H9 (cell line): ENCODE results near the gene SPIN1. TPM values are rescaled to one million over a fixed set of nuclear protein-coding genes. Genes with fewer than 3 reads are reported as not detected.

ENCODE experiments used
- DNase-seq: peaks from one replicate; pipeline ENCODE4 v3.0.0-alpha.2; 2017
- H2AFZ ChIP-seq: one replicate; pipeline ENCODE4 v1.6.1; 2013; ENCODE audit warnings: mild to moderate bottlenecking, low read length, control low read depth, moderate library complexity
- H2AK5ac ChIP-seq: 2 replicates; pipeline ENCODE4 v1.6.1; 2013; ENCODE audit warnings: low read length, control low read depth, mixed read lengths; ENCODE audit not compliant: insufficient read length
- H2BK120ac ChIP-seq: one replicate; pipeline ENCODE4 v1.6.1; 2013; ENCODE audit warnings: low read depth, mild to moderate bottlenecking, low read length, control low read depth, inconsistent platforms; ENCODE audit not compliant: poor library complexity, severe bottlenecking
- H2BK12ac ChIP-seq: 2 replicates; pipeline ENCODE4 v1.6.1; 2013; ENCODE audit warnings: low read length, control low read depth, mixed read lengths, low read depth; ENCODE audit not compliant: insufficient read length
- H2BK15ac ChIP-seq: 2 replicates; pipeline ENCODE4 v1.6.1; 2013; ENCODE audit warnings: low read depth, low read length, control low read depth
- H2BK20ac ChIP-seq: one replicate; pipeline ENCODE4 v1.6.1; 2013; ENCODE audit warnings: low read depth, mild to moderate bottlenecking, low read length, control low read depth, inconsistent platforms; ENCODE audit not compliant: poor library complexity, severe bottlenecking
- H2BK5ac ChIP-seq: 2 replicates; pipeline ENCODE4 v1.6.1; 2013; ENCODE audit warnings: low read length, control low read depth, mixed read lengths; ENCODE audit not compliant: insufficient read length
- H3K14ac ChIP-seq: 2 replicates; pipeline ENCODE4 v1.6.1; 2013; ENCODE audit warnings: low read length, control low read depth; ENCODE audit not compliant: insufficient read depth
- H3K18ac ChIP-seq: 2 replicates; pipeline ENCODE4 v1.6.1; 2013; ENCODE audit warnings: low read depth, mild to moderate bottlenecking, mixed read lengths, low read length, control low read depth; ENCODE audit not compliant: insufficient read length
- H3K23ac ChIP-seq: 2 replicates; pipeline ENCODE4 v1.6.1; 2013; ENCODE audit warnings: low read length, control low read depth, mixed read lengths, low read depth; ENCODE audit not compliant: insufficient read length
- H3K23me2 ChIP-seq: 2 replicates; pipeline ENCODE4 v1.6.1; 2013; ENCODE audit warnings: low read depth, mild to moderate bottlenecking, mixed read lengths, low read length, control low read depth; ENCODE audit not compliant: insufficient read length, poor library complexity, severe bottlenecking
- H3K27ac ChIP-seq: 2 replicates; pipeline ENCODE4 v1.5.1; 2013; ENCODE audit warnings: low read length, control low read depth, mixed read lengths, low read depth; ENCODE audit not compliant: insufficient read length
- H3K27me3 ChIP-seq: 2 replicates; pipeline ENCODE4 v1.6.1; 2013; ENCODE audit warnings: low read length, control low read depth, inconsistent platforms; ENCODE audit not compliant: insufficient read depth
- H3K4ac ChIP-seq: 2 replicates; pipeline ENCODE4 v1.6.1; 2013; ENCODE audit warnings: low read depth, mild to moderate bottlenecking, control low read depth, inconsistent platforms, low read length, moderate library complexity
- H3K4me1 ChIP-seq: 2 replicates; pipeline ENCODE4 v1.6.1; 2013; ENCODE audit warnings: low read length, control low read depth, inconsistent platforms; ENCODE audit not compliant: insufficient read depth
- H3K4me2 ChIP-seq: 2 replicates; pipeline ENCODE4 v1.6.1; 2013; ENCODE audit warnings: low read length, control low read depth, mixed read lengths; ENCODE audit not compliant: insufficient read length, insufficient read depth
- H3K56ac ChIP-seq: 2 replicates; pipeline ENCODE4 v1.6.1; 2013; ENCODE audit warnings: low read depth, mild to moderate bottlenecking, mixed read lengths, low read length, control low read depth; ENCODE audit not compliant: insufficient read length
- H3K79me1 ChIP-seq: 2 replicates; pipeline ENCODE4 v1.6.1; 2013; ENCODE audit warnings: low read depth, mild to moderate bottlenecking, moderate library complexity, low read length, control low read depth, inconsistent platforms; ENCODE audit not compliant: insufficient read depth, poor library complexity, severe bottlenecking
- H3K79me2 ChIP-seq: 2 replicates; pipeline ENCODE4 v1.6.1; 2013; ENCODE audit warnings: low read length, control low read depth, inconsistent platforms; ENCODE audit not compliant: insufficient read depth
- H3K9ac ChIP-seq: 2 replicates; pipeline ENCODE4 v1.6.1; 2013; ENCODE audit warnings: low read length, control low read depth, mixed read lengths; ENCODE audit not compliant: insufficient read length; ENCODE audit errors: extremely low read depth
- H3K9me3 ChIP-seq: one replicate; pipeline ENCODE4 v1.6.1; 2013; ENCODE audit warnings: low read depth, low read length, inconsistent platforms; ENCODE audit not compliant: control insufficient read depth
- H3T11ph ChIP-seq: one replicate; pipeline ENCODE4 v1.6.1; 2013; ENCODE audit warnings: mild to moderate bottlenecking, low read length, control low read depth, inconsistent platforms
- H4K20me1 ChIP-seq: one replicate; pipeline ENCODE4 v1.6.1; 2013; ENCODE audit not compliant: control insufficient read depth, insufficient read length, insufficient read depth
- H4K5ac ChIP-seq: 2 replicates; pipeline ENCODE4 v1.6.1; 2013; ENCODE audit warnings: low read depth, mild to moderate bottlenecking, mixed read lengths, low read length, control low read depth; ENCODE audit not compliant: insufficient read length
- H4K8ac ChIP-seq: replicated peaks from 2 replicates; pipeline ENCODE4 v1.6.1; 2013; ENCODE audit warnings: low read length, control low read depth, mixed read lengths, low read depth; ENCODE audit not compliant: insufficient read length
- H4K91ac ChIP-seq: 2 replicates; pipeline ENCODE4 v1.6.1; 2013; ENCODE audit warnings: low read depth, mild to moderate bottlenecking, moderate library complexity, mixed read lengths, low read length, control low read depth; ENCODE audit not compliant: insufficient read length
- H3K27ac Mint-ChIP-seq, 3 experiments: 2 replicates in 2 of 3; 3 replicates in 1 of 3; pipeline ENCODE4 v1.8.0; 2020 to 2021; ENCODE audit warnings: mixed read lengths in 3 of 3, mild to moderate bottlenecking in 1 of 3, moderate library complexity in 1 of 3
- H3K27me3 Mint-ChIP-seq: 2 replicates; pipeline ENCODE4 v1.8.0; 2021; ENCODE audit warnings: low read depth, mild to moderate bottlenecking, moderate library complexity, mixed read lengths
- H3K36me3 Mint-ChIP-seq, 3 experiments: 2 replicates in 2 of 3; 3 replicates in 1 of 3; pipeline ENCODE4 v1.8.0; 2020 to 2021; ENCODE audit warnings: low read depth in 3 of 3, mixed read lengths in 3 of 3; ENCODE audit not compliant: insufficient read depth in 1 of 3
- H3K4me1 Mint-ChIP-seq, 2 experiments: 2 replicates each; pipeline ENCODE4 v1.8.0; 2020; ENCODE audit warnings: mixed read lengths in 2 of 2
- H3K4me3 Mint-ChIP-seq, 2 experiments: 2 replicates in 1 of 2; 3 replicates in 1 of 2; pipeline ENCODE4 v1.8.0; 2020 to 2021; ENCODE audit warnings: mild to moderate bottlenecking in 2 of 2, mixed read lengths in 2 of 2, moderate library complexity in 1 of 2
- H3K9me3 Mint-ChIP-seq, 2 experiments: 2 replicates in 1 of 2; 3 replicates in 1 of 2; pipeline ENCODE4 v1.8.0; 2020; ENCODE audit warnings: mild to moderate bottlenecking in 2 of 2, mixed read lengths in 2 of 2, moderate library complexity in 1 of 2
- WGBS: extraction: QIAGEN DNeasy Blood & Tissue Kit; methylation state at CpG from one replicate; pipeline ENCODE4 v1.1.7; 2013; ENCODE audit warnings: missing lambda C conversion rate, low lambda C conversion rate, mixed read lengths; ENCODE audit not compliant: insufficient read length; ENCODE audit errors: extremely low coverage; 5-methylcytosine and 5-hydroxymethylcytosine counted together
- total RNA-seq: library from RNA; stranded (reverse); gene quantifications from 2 replicates; pipeline ENCODE4 v1.2.1, GENCODE V29; 2021
- TF ChIP-seq, protein P1 (sequence below): fragments of 200-600 bp; sonication (generic); conservative IDR thresholded peaks from 3 replicates; pipeline ENCODE4 v1.8.0; 2021; ENCODE audit warnings: antibody characterized with exemption, mild to moderate bottlenecking

Gene SPIN1
- total RNA-seq, 1 experiment from 2014 or later, result 136 TPM

DNA sequence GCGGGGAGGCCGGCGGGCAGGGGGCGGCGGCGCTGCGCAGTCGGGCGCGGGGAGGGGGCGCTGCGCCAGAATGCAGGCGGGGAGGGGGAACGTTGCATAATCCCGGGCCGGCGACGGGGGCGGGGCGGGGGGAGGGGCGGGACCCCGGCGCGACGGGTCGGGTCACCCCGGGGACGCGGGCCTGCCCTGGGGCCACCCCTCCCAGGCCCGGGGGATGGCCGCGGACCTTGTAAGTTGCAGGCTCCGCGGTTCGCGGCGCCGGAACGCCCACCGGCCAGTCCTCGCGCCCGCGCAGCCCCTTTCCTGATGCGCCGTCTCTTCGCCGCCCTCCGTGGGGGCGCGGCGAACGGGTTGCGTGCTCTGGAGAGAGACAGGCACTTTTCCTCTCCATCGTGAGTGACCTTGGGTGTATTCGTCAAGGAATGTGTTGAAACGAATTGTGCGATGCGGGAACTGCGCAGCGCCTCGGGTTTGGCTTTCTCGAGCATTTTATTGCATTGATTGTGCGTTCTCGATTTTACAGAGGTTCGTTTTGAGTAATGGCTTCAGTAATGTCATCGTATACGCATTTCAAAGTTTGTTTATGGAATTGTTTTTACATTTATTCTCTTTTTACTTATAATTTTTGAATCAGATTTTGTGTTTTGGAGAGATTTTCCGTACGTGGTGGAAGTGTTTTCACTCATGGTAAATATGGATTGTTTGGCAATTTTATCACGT is 802 bp downstream of the SPIN1 start:
- Histone ChIP-seq H3K4ac (no peak overlapping the region), H3K23ac (no peak overlapping the region), H3K56ac (no peak overlapping the region), H3K27me3 (no peaks in the 10 kb centered on the region), H4K20me1 (no peaks in the 10 kb centered on the region), H2BK15ac (no peak overlapping the region), H3K79me2 (peaks cover 44% of the 10 kb centered on the region), H3K27ac (peak overlapping the region; percentile 32), H2BK5ac (no peak overlapping the region), H3K14ac (peak overlapping the region; percentile 97), H2BK12ac (no peak overlapping the region), H2BK20ac (no peak overlapping the region), H3K18ac (peak overlapping the region; percentile 66), H3K4me1 (peaks cover 12% of the 10 kb centered on the region), H4K5ac (no peak overlapping the region), H3K79me1 (peaks cover 3% of the 10 kb centered on the region), H3K9me3 (no peaks in the 10 kb centered on the region), H3K9ac (peak overlapping the region; percentile 93), H2AK5ac (no peak overlapping the region), H3T11ph (no peak overlapping the region), H3K4me2 (peak overlapping the region; percentile 58), H4K8ac (no peak overlapping the region), H4K91ac (no peak overlapping the region), H2AFZ (no peak overlapping the region), H3K23me2 (peaks cover 16% of the 10 kb centered on the region), H2BK120ac (no peak overlapping the region)
- Mint-ChIP-seq H3K27me3 (no peaks in the 10 kb centered on the region), H3K4me3 (peak overlapping the region; percentile 87 to 97), H3K36me3 (peaks cover 7 to 28% (median 18%) of the 10 kb centered on the region in 3 experiments), H3K4me1 (peaks cover 42 to 48% of the 10 kb centered on the region in 2 experiments), H3K9me3 (peaks cover 3 to 4% of the 10 kb centered on the region in 2 experiments; a peak in 2 of 5 replicates), H3K27ac (peak overlapping the region; percentile 92 to 98 (median 94); a peak in 6 of 7 replicates)
- DNase-seq, result peak; percentile 68
- no CpG with 5 or more reads among the region's 71 CpGs for WGBS
- TF ChIP-seq, protein P1, sequence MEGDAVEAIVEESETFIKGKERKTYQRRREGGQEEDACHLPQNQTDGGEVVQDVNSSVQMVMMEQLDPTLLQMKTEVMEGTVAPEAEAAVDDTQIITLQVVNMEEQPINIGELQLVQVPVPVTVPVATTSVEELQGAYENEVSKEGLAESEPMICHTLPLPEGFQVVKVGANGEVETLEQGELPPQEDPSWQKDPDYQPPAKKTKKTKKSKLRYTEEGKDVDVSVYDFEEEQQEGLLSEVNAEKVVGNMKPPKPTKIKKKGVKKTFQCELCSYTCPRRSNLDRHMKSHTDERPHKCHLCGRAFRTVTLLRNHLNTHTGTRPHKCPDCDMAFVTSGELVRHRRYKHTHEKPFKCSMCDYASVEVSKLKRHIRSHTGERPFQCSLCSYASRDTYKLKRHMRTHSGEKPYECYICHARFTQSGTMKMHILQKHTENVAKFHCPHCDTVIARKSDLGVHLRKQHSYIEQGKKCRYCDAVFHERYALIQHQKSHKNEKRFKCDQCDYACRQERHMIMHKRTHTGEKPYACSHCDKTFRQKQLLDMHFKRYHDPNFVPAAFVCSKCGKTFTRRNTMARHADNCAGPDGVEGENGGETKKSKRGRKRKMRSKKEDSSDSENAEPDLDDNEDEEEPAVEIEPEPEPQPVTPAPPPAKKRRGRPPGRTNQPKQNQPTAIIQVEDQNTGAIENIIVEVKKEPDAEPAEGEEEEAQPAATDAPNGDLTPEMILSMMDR, result 0 out of 3 replicates have a peak, but pooled peaks have one; percentile 11
